HEK293T (cell line): ENCODE data around the gene TXNIP.

Experiments
- CTCF ChIA-PET: fragments of 350-600 bp; formaldehyde crosslinking; extraction: SDS; loops from one replicate; lab custom pipeline; 2021; ENCODE audit warnings: antibody characterized with exemption, inconsistent platforms; lab: Yijun Ruan, JAX
- POLR2A ChIA-PET: fragments of 350-600 bp; formaldehyde crosslinking; extraction: SDS; loops from one replicate; lab custom pipeline; 2020; ENCODE audit warnings: antibody characterized with exemption, inconsistent platforms; lab: Yijun Ruan, JAX
- DNase-seq: peaks from one replicate; pipeline ENCODE4 v3.0.0; 2012; ENCODE audit warnings: mixed read lengths; ENCODE audit errors: extremely low spot score
- ARNT ChIP-seq: fragments of 450-650 bp; IDR thresholded peaks from 2 replicates; pipeline ENCODE4 v1.6.1; 2017; ENCODE audit warnings: mild to moderate bottlenecking
- BHLHE40 ChIP-seq: fragments of 450-650 bp; IDR thresholded peaks from 2 replicates; pipeline ENCODE4 v1.6.1; 2016; ENCODE audit warnings: mild to moderate bottlenecking, moderate library complexity, borderline replicate concordance
- CTBP1 ChIP-seq: fragments of 450-650 bp; IDR thresholded peaks from 2 replicates; pipeline ENCODE4 v1.6.1; 2016; ENCODE audit warnings: borderline replicate concordance
- ELF4 ChIP-seq: fragments of 450-650 bp; IDR thresholded peaks from 2 replicates; pipeline ENCODE4 v1.6.1; 2017; ENCODE audit warnings: antibody characterized with exemption
- FOXA1 ChIP-seq: fragments of 450-650 bp; IDR thresholded peaks from 2 replicates; pipeline ENCODE4 v1.6.1; 2016; ENCODE audit warnings: mild to moderate bottlenecking
- FOXK2 ChIP-seq: fragments of 450-650 bp; IDR thresholded peaks from 2 replicates; pipeline ENCODE4 v1.6.1; 2016; ENCODE audit warnings: mild to moderate bottlenecking
- FOXM1 ChIP-seq: fragments of 450-650 bp; IDR thresholded peaks from 2 replicates; pipeline ENCODE4 v1.6.1; 2017; ENCODE audit warnings: mild to moderate bottlenecking, borderline replicate concordance
- HDGF ChIP-seq: fragments of 450-650 bp; IDR thresholded peaks from 2 replicates; pipeline ENCODE4 v1.6.1; 2017; ENCODE audit warnings: antibody characterized with exemption, borderline replicate concordance
- L3MBTL2 ChIP-seq: fragments of 450-650 bp; conservative IDR thresholded peaks from 2 replicates; pipeline ENCODE4 v1.6.1; 2016; ENCODE audit warnings: mild to moderate bottlenecking
- LEF1 ChIP-seq: fragments of 450-650 bp; IDR thresholded peaks from 2 replicates; pipeline ENCODE4 v1.6.1; 2017; ENCODE audit warnings: mild to moderate bottlenecking, borderline replicate concordance
- NFRKB ChIP-seq: fragments of 450-650 bp; IDR thresholded peaks from 2 replicates; pipeline ENCODE4 v1.6.1; 2016; ENCODE audit warnings: mild to moderate bottlenecking, moderate library complexity
- SP1 ChIP-seq: fragments of 450-650 bp; IDR thresholded peaks from 2 replicates; pipeline ENCODE4 v1.6.1; 2017
- SUZ12 ChIP-seq: fragments of 450-650 bp; IDR thresholded peaks from 2 replicates; pipeline ENCODE4 v1.6.1; 2016; ENCODE audit warnings: mild to moderate bottlenecking
- TARDBP ChIP-seq: fragments of 450-650 bp; IDR thresholded peaks from 2 replicates; pipeline ENCODE4 v1.6.1; 2016
- ZNF384 ChIP-seq: fragments of 450-650 bp; IDR thresholded peaks from 2 replicates; pipeline ENCODE4 v1.6.1; 2016
- TF ChIP-seq, protein P1 (sequence below): fragments of 450-650 bp; IDR thresholded peaks from 2 replicates; pipeline ENCODE4 v1.6.1; 2016

TXNIP gene

GRCh38 chr1:146013559-146013922 lies 17.2 kb upstream of the TXNIP start:
- TF ChIP-seq SUZ12 (no peak), FOXA1 (no peak), ZNF384 (no peak), ELF4 (no peak), TARDBP (no peak), BHLHE40 (no peak)
- DNase-seq: no peak
- CTCF ChIA-PET: interaction anchor here (0.7 to 1.4 kb wide), 3 partner anchors 36 to 154 kb away, joined by 3 read pairs; partner anchors contain the start of gene PIAS3
- POLR2A ChIA-PET: no interaction called here

DNA sequence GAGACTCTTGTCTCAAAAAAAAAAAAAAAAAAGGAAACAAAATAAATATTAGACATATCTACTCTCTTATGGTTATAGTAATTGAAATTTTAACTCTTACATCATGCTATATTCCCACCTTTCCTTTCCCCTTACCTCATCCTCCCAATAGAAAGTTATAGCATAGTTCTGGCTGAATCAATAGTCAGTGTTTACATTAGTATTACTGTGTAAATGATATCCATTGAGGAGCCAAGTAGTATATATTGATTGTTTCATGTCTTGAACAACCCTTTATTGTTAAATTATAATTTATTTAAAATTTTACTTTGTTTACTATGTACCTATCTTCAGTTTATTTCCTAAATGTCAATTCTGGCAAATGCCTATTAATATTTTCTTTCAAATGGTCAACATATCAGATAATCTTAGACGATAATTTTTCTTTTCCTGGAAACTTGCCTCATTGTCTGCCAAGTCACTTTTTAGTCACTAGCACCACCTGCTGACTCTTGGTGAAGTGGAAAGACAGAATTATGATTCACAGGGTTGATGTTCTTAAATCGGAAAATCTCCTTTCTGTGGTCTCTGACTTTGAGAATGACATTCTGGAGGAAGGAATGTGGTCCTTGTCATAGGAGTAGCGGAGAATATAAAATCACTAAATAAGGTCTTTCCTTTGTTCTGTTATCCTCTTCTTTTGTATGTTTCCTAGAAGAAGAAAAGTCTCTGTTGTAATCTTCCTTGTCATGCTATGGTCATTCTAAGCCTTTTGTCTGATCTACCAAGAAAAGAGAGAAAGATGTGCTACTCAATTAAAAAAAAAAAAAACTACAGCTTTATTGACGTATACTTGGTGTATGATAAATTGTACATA lies 16.6 kb upstream of the TXNIP start:
- ChIA-PET CTCF (interaction anchor here (0.7 to 1.4 kb wide), 4 partner anchors 19 to 154 kb away, joined by 3 to 10 read pairs (median 4); partner anchors contain the start of gene PIAS3), POLR2A (interaction anchor here (1.0 to 1.7 kb wide), 4 partner anchors 17 to 167 kb away, joined by 3 to 5 read pairs (median 4); partner anchors contain the start of genes NUDT17 and TXNIP)
- TF ChIP-seq ZNF384 (0 out of 2 replicates have a peak, but pooled peaks have one; percentile 10), SUZ12 (no peak)
- peak; percentile 65 for DNase-seq

DNA sequence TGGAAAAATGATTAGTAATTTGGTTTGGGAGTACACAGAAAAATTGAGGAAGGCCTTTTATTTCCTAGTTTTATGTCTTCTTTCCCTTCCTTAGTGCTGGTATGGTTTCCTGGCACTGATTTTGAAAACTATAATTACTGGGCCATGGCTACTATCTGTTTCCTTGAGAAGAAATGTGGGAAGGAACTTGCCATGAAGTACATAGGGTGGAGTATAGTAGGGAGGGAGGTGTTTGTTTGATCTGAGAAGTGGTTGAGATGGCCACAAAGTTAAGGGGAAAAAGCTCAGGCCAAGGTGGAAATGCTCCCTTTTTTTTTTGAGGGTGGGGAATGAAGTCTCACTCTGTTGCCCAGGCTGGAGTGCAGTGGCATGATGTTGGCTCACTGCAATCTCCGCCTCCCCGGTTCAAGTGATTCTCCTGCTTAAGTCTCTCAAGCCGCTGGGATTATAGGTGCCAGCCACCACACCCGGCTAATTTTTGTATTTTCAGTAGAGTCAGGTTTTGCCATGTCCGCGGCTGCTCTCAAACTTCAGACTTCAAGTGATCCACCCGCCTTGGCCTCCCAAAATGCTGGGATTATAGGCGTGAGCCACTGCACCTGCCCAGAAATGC lies 13.9 kb upstream of the TXNIP start:
- DNase-seq: no peak
- CTCF ChIA-PET: interaction anchor here (0.8 to 2.2 kb wide), 4 partner anchors 31 to 164 kb away, joined by 3 to 12 read pairs (median 6); partner anchors contain the start of genes ANKRD34A and POLR3GL
- POLR2A ChIA-PET: interaction anchor here (1.0 to 2.0 kb wide), 4 partner anchors 14 to 83 kb away, joined by 3 to 7 read pairs (median 4); partner anchors contain the start of genes ANKRD34A, POLR3GL, RBM8A and TXNIP
- TF ChIP-seq ELF4 (no peak), HDGF (no peak), ZNF384 (no peak), FOXK2 (no peak), SP1 (no peak), FOXA1 (no peak), NFRKB (no peak), ARNT (no peak), BHLHE40 (no peak), CTBP1 (no peak), LEF1 (no peak), TARDBP (no peak), L3MBTL2 (no peak), FOXM1 (no peak), SUZ12 (no peak)
- TF ChIP-seq, protein P1, sequence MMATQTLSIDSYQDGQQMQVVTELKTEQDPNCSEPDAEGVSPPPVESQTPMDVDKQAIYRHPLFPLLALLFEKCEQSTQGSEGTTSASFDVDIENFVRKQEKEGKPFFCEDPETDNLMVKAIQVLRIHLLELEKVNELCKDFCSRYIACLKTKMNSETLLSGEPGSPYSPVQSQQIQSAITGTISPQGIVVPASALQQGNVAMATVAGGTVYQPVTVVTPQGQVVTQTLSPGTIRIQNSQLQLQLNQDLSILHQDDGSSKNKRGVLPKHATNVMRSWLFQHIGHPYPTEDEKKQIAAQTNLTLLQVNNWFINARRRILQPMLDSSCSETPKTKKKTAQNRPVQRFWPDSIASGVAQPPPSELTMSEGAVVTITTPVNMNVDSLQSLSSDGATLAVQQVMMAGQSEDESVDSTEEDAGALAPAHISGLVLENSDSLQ: no peak

DNA sequence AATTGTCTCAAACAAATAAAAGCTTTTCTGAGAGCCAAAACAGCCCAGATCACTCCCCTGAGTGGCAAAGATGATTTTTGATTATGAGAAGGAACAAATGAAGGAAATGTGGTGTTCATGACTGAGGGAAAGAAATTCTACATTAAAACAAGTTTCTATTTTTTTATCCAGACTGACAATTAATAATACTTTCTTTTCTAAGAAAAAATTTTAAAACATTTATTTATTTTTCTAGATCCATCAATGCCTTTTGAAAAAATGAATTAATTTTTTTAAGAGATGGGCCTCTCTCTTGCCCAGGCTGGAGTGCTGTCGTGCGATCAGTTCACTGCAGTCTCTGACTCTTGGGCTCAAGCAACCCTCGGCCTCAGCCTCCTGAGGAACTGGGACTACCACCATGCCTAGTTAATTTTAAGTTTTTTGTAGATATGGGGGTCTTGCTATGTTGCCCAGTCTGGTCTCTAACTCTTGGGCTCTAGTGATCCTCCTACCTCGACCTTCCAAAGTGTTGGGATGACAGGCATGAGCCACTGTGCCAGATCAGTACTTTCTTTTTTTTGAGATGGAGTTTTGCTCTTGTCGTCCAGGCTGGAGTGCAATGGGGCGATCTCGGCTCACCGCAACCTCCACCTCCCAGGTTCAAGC lies 11.2 kb upstream of the TXNIP start:
- ChIA-PET POLR2A (interaction anchor here (0.7 to 1.3 kb wide), 5 partner anchors 11 to 80 kb away, joined by 3 to 5 read pairs (median 3); partner anchors contain the start of genes ANKRD34A, LIX1L, POLR3GL and RBM8A), CTCF (interaction anchor here (0.6 to 2.3 kb wide), 15 partner anchors 9 to 149 kb away, joined by 3 to 42 read pairs (median 5); partner anchors contain the start of genes ANKRD34A, PIAS3, POLR3GL and TXNIP)
- TF ChIP-seq SUZ12: no peak
- TF ChIP-seq ARNT: no peak
- TF ChIP-seq FOXA1: no peak
- TF ChIP-seq FOXK2: no peak
- TF ChIP-seq SP1: no peak
- no peak for TF ChIP-seq HDGF
- TF ChIP-seq, protein P1: no peak
- no peak for TF ChIP-seq ZNF384
- no peak for TF ChIP-seq TARDBP
- no peak for TF ChIP-seq L3MBTL2
- no peak for TF ChIP-seq CTBP1
- no peak for TF ChIP-seq FOXM1
- no peak for TF ChIP-seq NFRKB
- no peak for TF ChIP-seq BHLHE40
- TF ChIP-seq LEF1: no peak
- no peak for TF ChIP-seq ELF4
- no peak for DNase-seq

DNA sequence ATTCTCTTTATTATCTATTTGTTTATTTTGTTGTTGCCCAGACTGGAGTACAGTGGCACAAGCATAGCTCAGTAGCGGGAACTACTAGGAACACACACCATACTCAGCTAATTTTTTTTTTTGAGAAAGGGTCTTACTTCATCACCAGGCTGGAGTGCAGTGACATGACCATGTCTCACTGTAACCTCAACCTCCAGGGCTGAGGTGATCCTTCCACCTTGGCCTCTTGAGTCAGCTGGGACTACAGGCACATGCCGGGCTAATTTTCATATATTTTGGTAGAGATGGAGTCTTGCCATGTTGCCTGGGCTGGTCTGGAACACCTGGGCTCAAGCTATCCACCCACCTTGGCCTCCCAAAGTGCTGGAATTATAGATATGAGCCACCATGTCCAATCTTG lies 5.3 kb upstream of the TXNIP start:
- TF ChIP-seq FOXK2: no peak
- no peak for TF ChIP-seq LEF1
- TF ChIP-seq ARNT: no peak
- TF ChIP-seq SP1: no peak
- TF ChIP-seq HDGF: no peak
- TF ChIP-seq TARDBP: no peak
- no peak for TF ChIP-seq BHLHE40
- TF ChIP-seq SUZ12: no peak
- no peak for TF ChIP-seq L3MBTL2
- TF ChIP-seq FOXA1: no peak
- TF ChIP-seq, protein P1: no peak
- no peak for DNase-seq
- ChIA-PET POLR2A (interaction anchor here (0.6 to 4.1 kb wide), 4 partner anchors 9 to 169 kb away, joined by 3 to 18 read pairs (median 4); partner anchors contain the start of gene RBM8A), CTCF (no interaction called here)
